SK-N-DZ (cell line): ENCODE data around the gene SUPT5H.

Experiments
- DNase-seq: peaks from one replicate; pipeline ENCODE4 v3.0.0-alpha.2; 2015; ENCODE audit warnings: low spot score
- small RNA-seq, 2 experiments: library from RNA; depleted of rRNA; stranded (forward); fragments of <200 nt; gene quantifications; one replicate each; pipeline ENCODE3, GENCODE V24; 2014

SUPT5H gene

GRCh38 chr19:39520541-39521484 is 75.4 kb downstream of the SUPT5H start:
- DNase-seq, result no peak

GRCh38 chr19:39524495-39524894 is 79.1 kb downstream of the SUPT5H start:
- no peak for DNase-seq

- DNase-seq, result no peak
Measured at GRCh38 chr19:39525205-39525604, 79.8 kb downstream of the SUPT5H start.

Small RNA genes within 50 kb of the gene (small RNA-seq; reads per million reads assigned to genes)
- gene MIR4530, result 0 reads per million in 2 experiments
